K562 (cell line): Measurements from ENCODE around the gene R3HDM2. TPM values are rescaled to one million over a fixed set of nuclear protein-coding genes. Genes with fewer than 3 reads are reported as not detected.

ENCODE experiments used
- BMI1 ChIP-seq: fragments of 150-350 bp; IDR thresholded peaks from 2 replicates; pipeline ENCODE4 v1.6.1; 2014; ENCODE audit warnings: low read length
- CHAMP1 ChIP-seq: fragments of 450-650 bp; IDR thresholded peaks from 2 replicates; pipeline ENCODE4 v1.6.1; 2016; ENCODE audit warnings: mild to moderate bottlenecking
- E2F3 ChIP-seq: fragments of 250-450 bp; sonication (Bioruptor Pico); IDR thresholded peaks from 2 replicates; pipeline ENCODE4 v1.4.0; 2020; ENCODE audit warnings: mild to moderate bottlenecking
- FOXA1 ChIP-seq: fragments of 450-650 bp; IDR thresholded peaks from 2 replicates; pipeline ENCODE4 v1.6.1; 2016; ENCODE audit warnings: mild to moderate bottlenecking, borderline replicate concordance
- GMEB1 ChIP-seq: fragments of 250-450 bp; sonication (Bioruptor Pico); IDR thresholded peaks from 2 replicates; pipeline ENCODE4 v1.4.0; 2020; ENCODE audit warnings: mild to moderate bottlenecking
- HIVEP1 ChIP-seq: fragments of 250-450 bp; sonication (Bioruptor Pico); IDR thresholded peaks from 2 replicates; pipeline ENCODE4 v1.4.0; 2020; ENCODE audit warnings: mild to moderate bottlenecking
- HSF4 ChIP-seq: fragments of 250-450 bp; sonication (Bioruptor Pico); IDR thresholded peaks from 2 replicates; pipeline ENCODE4 v2.1.2; 2022; ENCODE audit warnings: mild to moderate bottlenecking, moderate library complexity, borderline replicate concordance
- KLF6 ChIP-seq: fragments of 250-450 bp; sonication (Bioruptor Pico); IDR thresholded peaks from 2 replicates; pipeline ENCODE4 v1.4.0; 2020; ENCODE audit warnings: mild to moderate bottlenecking, moderate library complexity, borderline replicate concordance
- POLR2G ChIP-seq: fragments of 200-400 bp; formaldehyde crosslinking; IDR thresholded peaks from 2 replicates; pipeline ENCODE4 v1.6.1; 2017; ENCODE audit warnings: low read depth, mild to moderate bottlenecking, antibody characterized with exemption, low read length, moderate library complexity
- PPARD ChIP-seq: fragments of 250-450 bp; sonication (Bioruptor Pico); IDR thresholded peaks from 2 replicates; pipeline ENCODE4 v1.8.0; 2022; ENCODE audit warnings: inconsistent platforms, mild to moderate bottlenecking, moderate library complexity
- STAT5B ChIP-seq: fragments of 250-450 bp; sonication (Bioruptor Pico); IDR thresholded peaks from 2 replicates; pipeline ENCODE4 v1.8.0; 2021; ENCODE audit warnings: mild to moderate bottlenecking, inconsistent platforms
- STAT6 ChIP-seq: sonication (generic); formaldehyde crosslinking; IDR thresholded peaks from 2 replicates; pipeline ENCODE4 v1.8.1; 2023; ENCODE audit warnings: mild to moderate bottlenecking, missing genetic modification reagents
- TAF15 ChIP-seq: fragments of 200-400 bp; formaldehyde crosslinking; IDR thresholded peaks from 2 replicates; pipeline ENCODE4 v1.6.1; 2017; ENCODE audit warnings: mild to moderate bottlenecking, low read depth, low read length, moderate library complexity
- TAF7 ChIP-seq: fragments of 450-650 bp; IDR thresholded peaks from 2 replicates; pipeline ENCODE4 v1.6.1; 2016; ENCODE audit warnings: missing genetic modification characterization, missing compliant biosample characterization
- ZBTB11 ChIP-seq, 3 experiments: fragments of 200-800 bp in 1 of 3; fragments of 250-450 bp in 1 of 3; fragments of 450-650 bp in 1 of 3; sonication (Bioruptor Pico) in 1 of 3; sonication (Bioruptor generic) in 1 of 3; formaldehyde crosslinking in 1 of 3; IDR thresholded peaks; 2 replicates each; pipeline versions ENCODE4 v1.6.1 to v1.8.0; 2016 to 2022; ENCODE audit warnings: mild to moderate bottlenecking in 2 of 3, missing genetic modification characterization in 2 of 3, missing compliant biosample characterization in 1 of 3, moderate library complexity in 1 of 3
- ZNF57 ChIP-seq: fragments of 450-650 bp; formaldehyde crosslinking; IDR thresholded peaks from 2 replicates; pipeline ENCODE4 v1.4.0; 2020; ENCODE audit warnings: mild to moderate bottlenecking, moderate library complexity
- ZSCAN29 ChIP-seq: fragments of 450-650 bp; IDR thresholded peaks from 2 replicates; pipeline ENCODE4 v1.6.1; 2017
- ZSCAN32 ChIP-seq: fragments of 450-650 bp; formaldehyde crosslinking; IDR thresholded peaks from 2 replicates; pipeline ENCODE4 v1.4.0; 2020; ENCODE audit warnings: mild to moderate bottlenecking, moderate library complexity
- polyA plus RNA-seq, 8 experiments: library from polyadenylated mRNA; depleted of rRNA in 4 of 8; stranded (reverse) in 5 of 8; unstranded in 3 of 8; fragments of >200 nt; fragmentation: Nextera tagmentation in 2 of 8; fragmentation: Illumina TruSeq in 1 of 8; extraction: Ambion mirVana in 2 of 8; extraction: Trizol in 1 of 8; gene quantifications; 2 replicates each; pipeline versions ENCODE4 v1.2.1 to v1.2.3, GENCODE V29; 2011 to 2014; ENCODE audit warnings: inconsistent platforms in 1 of 8, missing spikeins in 1 of 8
- total RNA-seq, 7 experiments: library from RNA; depleted of rRNA in 6 of 7; stranded (reverse); fragments of >200 nt in 6 of 7; fragmentation: Illumina TruSeq in 2 of 7; extraction: Trizol in 2 of 7; gene quantifications; 2 replicates each; pipeline versions ENCODE4 v1.2.1 to v1.2.3, GENCODE V29; 2011 to 2021; ENCODE audit warnings: low replicate concordance in 1 of 7

Gene R3HDM2
- total and polyA plus RNA-seq, 9 of the 15 experiments (the other 6 are each of a cell fraction or from before 2014, with no cell fraction given), result 3.3 to 18.8 (median 9.0) TPM

- TF ChIP-seq ZBTB11 (CRISPR knock-in tag; IDR thresholded peaks at IDR 0.05), result no peak
- no peak for TF ChIP-seq ZSCAN32 (CRISPR knock-in tag)
- TF ChIP-seq STAT5B (CRISPR knock-in tag), result no peak
- no peak for TF ChIP-seq TAF15
- TF ChIP-seq KLF6 (CRISPR knock-in tag), result no peak
- no peak for TF ChIP-seq CHAMP1
- TF ChIP-seq ZSCAN29, result no peak
- no peak for TF ChIP-seq TAF7 (tag)
- no peak for TF ChIP-seq POLR2G
- TF ChIP-seq ZNF57 (CRISPR knock-in tag), result no peak
- no peak for TF ChIP-seq PPARD (CRISPR knock-in tag)
- no peak for TF ChIP-seq HIVEP1
- TF ChIP-seq GMEB1 (CRISPR knock-in tag), result no peak
- TF ChIP-seq BMI1, result no peak
- no peak for TF ChIP-seq STAT6 (CRISPR knock-in tag)
- TF ChIP-seq HSF4, result no peak
- TF ChIP-seq FOXA1, result no peak
- no peak for TF ChIP-seq E2F3
These were observed 150.4 kb downstream of the R3HDM2 start (continued) for GRCh38 chr12:57280211-57281062.
